ENCODE measurements around the gene ARRB1.

Gene ARRB1

GRCh38 chr11:75281469-75282095 lies 69.9 kb downstream of the ARRB1 start:
- TF ChIP-seq EZH2phosphoT487 (IDR thresholded peaks at IDR 0.05; ENCODE audit: low read length): no peak
- no peak for TF ChIP-seq EZH2 (optimal IDR thresholded peaks at IDR 0.05; ENCODE audit: low read depth, low read length)
- no peak for TF ChIP-seq CTCF (IDR thresholded peaks at IDR 0.05; ENCODE audit: low read length)
- Histone ChIP-seq H2AFZ (ENCODE audit: low read length) (no peak overlapping the region), H3F3A (ENCODE audit: insufficient read depth, low read length) (no peaks in the 10 kb centered on the region), H3K4me1 (ENCODE audit: low read length) (no peaks in the 10 kb centered on the region), H3K4me3 (ENCODE audit: low read length) (no peak overlapping the region), H3K27ac (ENCODE audit: low read length) (no peak overlapping the region), H3K27me3 (replicated peaks; ENCODE audit: insufficient read depth, low read length) (peaks cover 9% of the 10 kb centered on the region; the same call in 1 of the 2 replicates), H3K79me2 (ENCODE audit: low read length) (no peaks in the 10 kb centered on the region), H3K9me2 (replicated peaks; ENCODE audit: insufficient read depth, low read length) (no peaks in the 10 kb centered on the region), H4K20me1 (ENCODE audit: insufficient read depth, low read length) (no peaks in the 10 kb centered on the region), H3K9me3 (replicated peaks; ENCODE audit: insufficient read depth, low read length) (no peaks in the 10 kb centered on the region), H3K4me2 (ENCODE audit: low read depth, low read length) (no peak overlapping the region), H3K9ac (ENCODE audit: low read length) (no peak overlapping the region), H3K36me3 (replicated peaks; ENCODE audit: insufficient read depth, low read length) (no peaks in the 10 kb centered on the region)
- DNase-seq: no peak

GRCh38 chr11:75280770-75281468 lies 70.5 kb downstream of the ARRB1 start:
- TF ChIP-seq CTCF (IDR thresholded peaks at IDR 0.05; ENCODE audit: low read length): no peak
- no peak for TF ChIP-seq EZH2phosphoT487 (IDR thresholded peaks at IDR 0.05; ENCODE audit: low read length)
- no peak for TF ChIP-seq EZH2 (optimal IDR thresholded peaks at IDR 0.05; ENCODE audit: low read depth, low read length)
- no peaks in the 10 kb centered on the region for H3F3A ChIP-seq (ENCODE audit: insufficient read depth, low read length)
- H3K9ac ChIP-seq (ENCODE audit: low read length): no peak overlapping the region
- H4K20me1 ChIP-seq (ENCODE audit: insufficient read depth, low read length): no peaks in the 10 kb centered on the region
- H3K4me1 ChIP-seq (ENCODE audit: low read length): no peaks in the 10 kb centered on the region
- no peak overlapping the region for H3K27ac ChIP-seq (ENCODE audit: low read length)
- H3K27me3 ChIP-seq (replicated peaks; ENCODE audit: insufficient read depth, low read length): peaks cover 9% of the 10 kb centered on the region; the same call in 1 of the 2 replicates
- H3K4me2 ChIP-seq (ENCODE audit: low read depth, low read length): no peak overlapping the region
- no peaks in the 10 kb centered on the region for H3K9me2 ChIP-seq (replicated peaks; ENCODE audit: insufficient read depth, low read length)
- H3K79me2 ChIP-seq (ENCODE audit: low read length): no peaks in the 10 kb centered on the region
- no peak for DNase-seq
- no peaks in the 10 kb centered on the region for H3K36me3 ChIP-seq (replicated peaks; ENCODE audit: insufficient read depth, low read length)
- H2AFZ ChIP-seq (ENCODE audit: low read length): no peak overlapping the region
- H3K4me3 ChIP-seq (ENCODE audit: low read length): no peak overlapping the region
- no peaks in the 10 kb centered on the region for H3K9me3 ChIP-seq (replicated peaks; ENCODE audit: insufficient read depth, low read length)

GRCh38 chr11:75280227-75280701 lies 71.2 kb downstream of the ARRB1 start:
- Histone ChIP-seq H3K4me3 (ENCODE audit: low read length) (no peak overlapping the region), H3K9me3 (replicated peaks; ENCODE audit: insufficient read depth, low read length) (no peaks in the 10 kb centered on the region), H3K4me2 (ENCODE audit: low read depth, low read length) (no peak overlapping the region), H3K27me3 (replicated peaks; ENCODE audit: insufficient read depth, low read length) (peaks cover 9% of the 10 kb centered on the region; the same call in 1 of the 2 replicates), H3K79me2 (ENCODE audit: low read length) (no peaks in the 10 kb centered on the region), H3K9me2 (replicated peaks; ENCODE audit: insufficient read depth, low read length) (no peaks in the 10 kb centered on the region), H3K4me1 (ENCODE audit: low read length) (no peaks in the 10 kb centered on the region), H4K20me1 (ENCODE audit: insufficient read depth, low read length) (no peaks in the 10 kb centered on the region), H3K9ac (ENCODE audit: low read length) (no peak overlapping the region), H3K27ac (ENCODE audit: low read length) (no peak overlapping the region), H2AFZ (ENCODE audit: low read length) (no peak overlapping the region), H3F3A (ENCODE audit: insufficient read depth, low read length) (no peaks in the 10 kb centered on the region), H3K36me3 (replicated peaks; ENCODE audit: insufficient read depth, low read length) (no peaks in the 10 kb centered on the region)
- TF ChIP-seq EZH2phosphoT487 (IDR thresholded peaks at IDR 0.05; ENCODE audit: low read length): no peak
- TF ChIP-seq EZH2 (optimal IDR thresholded peaks at IDR 0.05; ENCODE audit: low read depth, low read length): no peak
- TF ChIP-seq CTCF (IDR thresholded peaks at IDR 0.05; ENCODE audit: low read length): peak; percentile 91
- DNase-seq: peak; percentile 60
